Esophagus squamous epithelium (tissue), 4 donors: ENCODE measurements around the gene KCNS3.

Experiments
- POLR2A ChIP-seq, 4 donors: fragments of 450-650 bp; IDR thresholded peaks; one replicate each; pipeline ENCODE4 v1.6.1; 2017; ENCODE audit warnings: antibody characterized with exemption in 4 of 4, mild to moderate bottlenecking in 4 of 4, moderate library complexity in 3 of 4
- TF ChIP-seq, protein P1 (sequence below), 6 experiments: fragments of 450-650 bp in 4 of 6; fragments of 200-600 bp in 2 of 6; sonication (generic) in 2 of 6; IDR thresholded peaks; one replicate each; pipeline ENCODE4 v1.5.1; 2016 to 2019; ENCODE audit warnings: antibody characterized with exemption in 6 of 6, mild to moderate bottlenecking in 4 of 6, moderate library complexity in 4 of 6

DNA sequence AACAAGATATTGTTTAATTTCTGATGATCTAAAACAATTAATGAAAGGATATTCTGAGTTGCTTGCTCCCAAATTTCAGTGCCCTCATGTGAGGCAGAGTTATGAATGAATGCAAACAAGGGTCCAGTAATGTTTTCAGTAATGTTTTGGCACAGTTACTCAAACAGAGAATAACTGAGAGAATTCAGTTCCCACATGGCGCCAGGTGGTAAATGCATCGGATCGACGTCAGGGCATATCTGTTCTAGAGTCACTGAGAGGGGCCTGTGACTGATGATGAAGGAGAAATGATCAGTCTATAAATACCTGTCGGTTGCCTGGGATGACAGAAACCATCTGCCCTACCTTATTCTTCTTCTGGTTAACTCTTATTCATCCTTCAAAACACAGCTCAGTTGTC, 81.4 kb downstream of the KCNS3 start:
- TF ChIP-seq POLR2A (IDR thresholded peaks at IDR 0.05) = no peak
- TF ChIP-seq, protein P1, sequence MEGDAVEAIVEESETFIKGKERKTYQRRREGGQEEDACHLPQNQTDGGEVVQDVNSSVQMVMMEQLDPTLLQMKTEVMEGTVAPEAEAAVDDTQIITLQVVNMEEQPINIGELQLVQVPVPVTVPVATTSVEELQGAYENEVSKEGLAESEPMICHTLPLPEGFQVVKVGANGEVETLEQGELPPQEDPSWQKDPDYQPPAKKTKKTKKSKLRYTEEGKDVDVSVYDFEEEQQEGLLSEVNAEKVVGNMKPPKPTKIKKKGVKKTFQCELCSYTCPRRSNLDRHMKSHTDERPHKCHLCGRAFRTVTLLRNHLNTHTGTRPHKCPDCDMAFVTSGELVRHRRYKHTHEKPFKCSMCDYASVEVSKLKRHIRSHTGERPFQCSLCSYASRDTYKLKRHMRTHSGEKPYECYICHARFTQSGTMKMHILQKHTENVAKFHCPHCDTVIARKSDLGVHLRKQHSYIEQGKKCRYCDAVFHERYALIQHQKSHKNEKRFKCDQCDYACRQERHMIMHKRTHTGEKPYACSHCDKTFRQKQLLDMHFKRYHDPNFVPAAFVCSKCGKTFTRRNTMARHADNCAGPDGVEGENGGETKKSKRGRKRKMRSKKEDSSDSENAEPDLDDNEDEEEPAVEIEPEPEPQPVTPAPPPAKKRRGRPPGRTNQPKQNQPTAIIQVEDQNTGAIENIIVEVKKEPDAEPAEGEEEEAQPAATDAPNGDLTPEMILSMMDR (IDR thresholded peaks at IDR 0.05) = no peak
